DMS79 treated with DMSO at 0.1 percent for 48 hours (cell line): ENCODE results near the gene FAM9B.
"Not testable (repeated sequence)": the region's sequence is repeated elsewhere in the genome, so short reads cannot be mapped to it uniquely, and the experiment has no call there.

ENCODE experiments used
- DNase-seq: peaks from one replicate; lab custom pipeline; 2025; lab: John Stamatoyannopoulos, UW

Gene FAM9B

GRCh38 chrX:9033989-9034388, at the start of gene FAM9B:
FAM9B (minus strand) TSS chrX:9034127; CDS start chrX:9032986, 1,141 bp downstream.
- DNase-seq = no peak

GRCh38 chrX:9081271-9081670, 47.3 kb upstream of the FAM9B start:
- DNase-seq = no peak

- DNase-seq = no peak
Measured at GRCh38 chrX:9074326-9074725, 40.4 kb upstream of the FAM9B start.

GRCh38 chrX:9072281-9072680, 38.4 kb upstream of the FAM9B start:
- no peak for DNase-seq

- no peak for DNase-seq
Measured at GRCh38 chrX:9071031-9071650, 37.2 kb upstream of the FAM9B start.

GRCh38 chrX:9069573-9069972, 35.6 kb upstream of the FAM9B start:
- no peak for DNase-seq

DNA sequence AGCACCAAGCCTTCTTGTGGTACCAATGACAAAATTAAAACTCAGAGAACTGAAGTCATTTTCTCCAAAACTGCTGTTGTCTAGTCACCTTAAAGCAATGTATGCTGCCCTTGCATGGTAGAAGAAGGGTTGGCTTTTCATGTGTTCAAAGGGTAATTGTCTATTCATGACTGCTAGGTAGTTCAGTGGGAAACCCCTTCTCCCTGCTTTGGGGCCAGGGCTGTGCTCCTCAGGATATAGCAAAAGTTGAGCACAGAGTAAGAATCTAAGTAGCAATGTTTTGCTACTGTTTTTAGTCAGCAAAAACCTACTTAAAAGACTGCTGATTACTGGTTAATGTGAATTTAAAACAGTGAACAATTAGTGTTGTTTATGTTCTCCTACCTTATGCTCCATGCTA, 30.8 kb upstream of the FAM9B start:
- no peak for DNase-seq

DNA sequence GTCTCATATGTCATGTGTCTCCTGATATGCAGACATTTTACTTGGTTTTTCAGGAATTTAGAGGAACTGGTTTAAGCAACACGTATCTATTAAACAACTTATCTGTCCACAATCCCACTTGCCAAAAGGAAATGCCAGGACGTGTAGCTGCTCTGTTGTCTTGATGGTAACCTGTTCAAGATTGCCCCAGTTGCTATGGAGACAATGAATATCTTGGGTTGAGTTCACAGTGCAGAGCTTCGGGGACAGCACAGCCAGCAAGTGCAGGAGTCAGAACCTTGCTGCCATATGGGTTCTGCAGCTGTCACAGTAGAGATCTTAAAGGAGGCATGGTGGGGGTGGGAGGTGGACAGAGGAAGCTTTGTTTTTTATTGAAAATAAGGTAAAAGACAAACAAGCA, 28.7 kb upstream of the FAM9B start:
- DNase-seq = no peak

DNA sequence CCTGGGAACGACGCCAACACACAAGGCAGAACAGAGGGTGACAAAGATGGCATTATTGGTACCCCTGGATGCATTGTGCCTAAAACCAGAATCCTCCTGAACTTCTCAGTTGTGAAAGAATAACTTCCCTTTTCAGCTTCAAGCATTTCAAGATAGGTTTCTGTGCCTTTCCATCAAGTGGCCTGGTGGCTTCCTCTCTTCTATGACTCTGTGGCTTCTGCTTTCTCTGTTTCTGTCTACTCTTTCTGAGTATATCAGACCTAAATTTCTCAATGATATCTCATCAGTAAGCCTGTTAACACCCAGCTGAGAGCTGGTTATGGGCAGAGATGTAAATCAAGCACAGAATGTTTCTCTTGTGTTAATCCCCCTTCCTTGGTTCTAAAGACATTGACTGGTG, 21.4 kb upstream of the FAM9B start:
- no peak for DNase-seq

GRCh38 chrX:9052081-9052480, 18.2 kb upstream of the FAM9B start:
- no peak for DNase-seq

DNA sequence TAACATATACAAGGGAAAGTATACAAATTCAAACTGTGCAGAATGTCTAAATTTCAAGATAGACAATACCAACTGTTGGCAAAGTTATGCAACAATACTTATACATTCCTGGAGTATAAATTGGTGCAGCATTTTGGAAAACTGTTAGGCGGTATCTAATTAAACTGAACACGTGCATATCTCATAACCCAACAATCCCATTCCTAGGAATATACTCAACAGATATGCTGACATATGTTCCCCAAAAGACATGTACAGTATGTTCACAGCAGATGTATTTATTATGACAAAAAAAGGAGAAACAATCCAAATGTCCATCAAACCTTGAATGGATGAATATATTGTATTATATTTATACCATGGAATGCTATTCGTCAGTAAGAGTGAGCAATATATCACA, 16.4 kb upstream of the FAM9B start:
- DNase-seq = no peak

DNA sequence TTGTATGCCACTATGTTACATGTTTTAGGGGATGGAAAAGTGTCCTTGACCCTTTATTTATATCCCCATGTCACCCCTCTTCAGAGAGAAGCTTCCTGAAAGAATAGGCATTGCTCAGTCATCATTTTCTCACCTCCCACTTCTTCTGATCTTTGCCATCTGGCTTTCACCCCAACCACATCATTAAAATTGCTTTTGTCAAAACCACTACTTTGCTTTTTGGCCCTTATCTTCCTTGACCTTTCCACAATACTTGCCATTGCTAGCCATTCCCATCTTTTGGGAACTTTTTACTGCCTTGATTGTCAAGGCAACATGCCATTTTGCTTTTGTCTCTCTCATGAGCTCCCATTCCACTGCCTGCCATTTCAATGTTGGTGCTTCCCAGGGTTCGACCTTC, 14.9 kb upstream of the FAM9B start:
- DNase-seq = no peak

DNA sequence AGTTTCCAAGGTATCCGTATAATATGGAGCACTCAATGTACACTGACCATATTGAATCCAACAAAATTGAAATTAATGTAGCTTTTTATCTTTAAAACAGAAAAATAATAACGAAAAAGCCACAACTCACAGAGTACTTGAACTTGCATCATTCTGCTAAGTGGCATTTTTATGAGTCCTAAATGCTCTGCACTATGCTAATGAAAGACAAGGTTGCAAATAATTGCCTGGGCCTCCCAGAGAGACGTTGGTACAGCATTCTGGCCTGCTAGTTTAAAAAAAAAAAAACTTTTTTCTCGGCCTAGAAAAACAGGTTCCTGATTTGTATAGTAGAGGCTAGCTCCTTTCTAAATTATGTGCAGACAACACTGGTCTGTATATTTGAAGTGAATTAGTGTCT, 4.3 kb upstream of the FAM9B start:
- DNase-seq = no peak

DNA sequence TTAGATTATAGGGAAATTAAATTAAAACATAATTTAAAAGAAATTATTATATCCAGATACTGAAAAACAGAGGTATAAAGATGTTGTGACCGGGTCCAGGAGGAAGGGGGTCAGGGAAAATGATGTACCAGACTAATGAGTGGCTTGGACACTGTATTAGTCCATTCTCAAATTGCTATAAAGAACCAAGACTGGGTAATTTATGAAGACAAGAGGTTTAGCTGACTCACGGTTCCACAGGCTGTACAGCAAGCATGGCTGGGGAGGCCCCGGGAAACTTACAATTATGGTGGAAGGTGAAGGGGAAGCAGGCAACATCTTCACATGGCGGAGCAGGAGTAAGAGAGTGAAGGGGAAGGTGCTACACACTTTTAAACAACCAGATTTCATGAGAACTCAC, 3.4 kb upstream of the FAM9B start:
- no peak for DNase-seq

GRCh38 chrX:9033586-9033985, 341 bp downstream of the FAM9B start:
- no peak for DNase-seq

DNA sequence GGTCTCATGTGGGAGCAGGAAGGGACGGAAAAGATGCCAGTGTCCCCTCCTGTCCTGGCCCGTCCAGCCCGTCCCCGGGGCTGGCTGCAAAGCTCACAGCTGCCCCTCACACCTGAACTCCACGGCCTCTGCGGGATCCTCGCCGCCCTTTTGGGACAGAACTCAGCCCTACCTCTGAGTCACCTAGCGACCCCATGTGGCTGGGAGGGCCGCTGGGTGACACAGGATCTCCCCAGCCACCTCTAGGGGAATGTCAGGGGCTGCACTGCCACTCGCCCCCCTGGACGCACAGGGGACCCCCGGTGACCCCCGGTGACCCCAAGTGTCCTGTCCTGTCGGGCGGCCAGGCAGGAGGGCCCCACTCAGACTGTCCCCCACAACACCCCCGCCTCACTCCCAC, 748 bp downstream of the FAM9B start:
- no peak for DNase-seq

DNA sequence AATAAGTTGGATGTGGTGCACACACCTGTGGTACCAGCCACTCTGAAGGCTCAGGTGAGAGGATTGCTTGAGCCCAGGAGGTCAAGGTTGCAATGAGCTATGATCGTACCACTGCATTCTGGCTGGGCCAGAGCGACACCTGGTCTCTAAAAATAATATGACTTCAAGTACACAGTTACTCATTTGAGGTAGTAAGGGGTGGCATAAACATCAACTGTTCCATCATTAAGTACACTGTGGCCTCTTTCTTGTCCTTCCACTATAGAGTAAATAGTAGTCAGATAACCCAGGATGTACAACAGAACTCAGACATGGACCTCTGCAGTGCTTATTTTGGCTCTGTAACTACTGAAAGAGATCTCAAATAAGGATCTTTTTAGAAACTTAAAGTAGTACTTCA, 10.6 kb downstream of the FAM9B start:
- no peak for DNase-seq

DNA sequence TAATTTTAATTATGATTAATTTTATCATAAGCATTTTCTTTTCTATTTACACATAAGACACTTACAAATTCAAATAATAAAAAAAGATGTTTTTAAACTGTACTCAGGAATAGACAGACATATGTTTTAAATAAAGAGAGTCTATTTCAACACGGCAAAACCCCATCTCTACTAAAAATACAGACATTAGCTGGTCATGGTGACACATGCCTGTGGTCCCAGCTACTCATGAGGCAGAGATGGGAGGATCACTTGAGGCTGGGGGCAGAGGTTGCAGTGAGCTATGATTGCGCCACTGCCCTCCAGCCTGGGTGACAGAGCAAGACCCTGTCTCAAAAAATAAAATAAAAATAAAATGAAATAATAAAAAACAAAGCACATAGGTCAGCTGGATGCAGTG, 14.8 kb downstream of the FAM9B start:
- DNase-seq = no peak

DNA sequence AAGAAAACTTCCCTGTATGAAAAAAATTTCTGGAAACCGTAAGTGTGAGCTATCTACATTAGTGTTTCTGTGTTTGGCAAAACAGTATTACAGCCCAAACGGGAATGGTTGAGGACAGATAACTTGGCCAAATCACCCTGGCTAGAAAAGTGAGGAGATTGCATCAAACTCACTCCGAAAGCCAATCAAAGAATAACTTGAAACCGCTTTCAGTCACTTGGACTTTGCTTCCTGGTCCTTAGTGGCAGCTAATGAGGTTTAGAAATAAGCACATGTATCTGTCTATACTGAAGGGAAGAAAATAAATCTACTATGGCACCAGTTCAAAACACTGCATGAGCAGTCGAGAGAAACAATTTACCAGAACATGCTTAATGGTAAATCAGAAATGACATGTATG, 15.6 kb downstream of the FAM9B start:
- not testable (repeated sequence) for DNase-seq

DNA sequence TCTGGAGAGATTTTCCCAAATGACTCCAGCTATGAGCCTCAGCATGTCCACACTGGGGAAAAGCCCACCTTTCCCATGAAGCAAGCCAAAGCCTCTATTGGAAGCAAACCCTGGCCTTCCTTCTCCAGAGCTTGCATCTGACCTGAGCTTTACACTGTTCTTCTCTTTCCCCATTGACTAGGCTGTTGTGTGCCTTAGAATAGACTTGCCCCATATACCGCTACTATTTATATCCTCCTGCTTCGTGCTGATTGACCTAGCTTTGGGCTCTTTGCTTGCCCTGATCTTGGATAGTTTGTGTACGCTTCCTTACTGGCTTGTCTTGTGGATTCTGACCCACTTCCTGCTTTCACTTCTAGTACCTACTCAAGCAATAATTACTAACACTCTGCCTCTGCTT, 30.9 kb downstream of the FAM9B start:
- DNase-seq = no peak

GRCh38 chrX:8988446-8988845, 45.5 kb downstream of the FAM9B start:
- DNase-seq = no peak

DNA sequence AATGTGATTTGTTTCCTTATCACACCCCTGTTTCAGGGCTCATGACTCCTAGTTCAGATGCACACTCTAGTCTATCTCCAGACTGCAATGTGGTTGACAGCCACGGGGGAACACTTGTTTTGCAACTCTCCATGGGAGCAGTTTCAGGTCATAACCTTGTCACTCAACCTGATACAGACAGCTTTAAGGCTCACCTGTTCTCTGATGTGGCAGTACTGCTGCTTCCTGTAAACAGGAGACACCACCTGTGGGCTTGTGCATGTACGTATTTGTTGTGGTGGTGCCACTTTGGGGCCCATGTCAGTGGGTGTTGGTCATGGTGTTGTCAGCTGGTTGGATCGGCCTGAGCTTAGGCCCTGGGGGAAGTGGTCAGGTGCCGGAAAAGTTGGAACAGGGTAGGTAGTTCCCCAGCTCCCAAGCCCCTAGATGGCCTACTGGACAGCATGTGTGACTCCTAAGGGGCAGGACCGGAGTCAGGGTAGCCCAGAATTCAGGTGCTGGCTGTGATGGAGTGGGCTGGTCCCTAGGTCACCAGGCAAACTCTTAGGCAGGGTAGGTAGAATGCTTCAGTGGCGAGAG, 46.2 kb downstream of the FAM9B start:
- DNase-seq = no peak

- DNase-seq = no peak
Measured at GRCh38 chrX:8984231-8984630, 49.7 kb downstream of the FAM9B start.

DNA sequence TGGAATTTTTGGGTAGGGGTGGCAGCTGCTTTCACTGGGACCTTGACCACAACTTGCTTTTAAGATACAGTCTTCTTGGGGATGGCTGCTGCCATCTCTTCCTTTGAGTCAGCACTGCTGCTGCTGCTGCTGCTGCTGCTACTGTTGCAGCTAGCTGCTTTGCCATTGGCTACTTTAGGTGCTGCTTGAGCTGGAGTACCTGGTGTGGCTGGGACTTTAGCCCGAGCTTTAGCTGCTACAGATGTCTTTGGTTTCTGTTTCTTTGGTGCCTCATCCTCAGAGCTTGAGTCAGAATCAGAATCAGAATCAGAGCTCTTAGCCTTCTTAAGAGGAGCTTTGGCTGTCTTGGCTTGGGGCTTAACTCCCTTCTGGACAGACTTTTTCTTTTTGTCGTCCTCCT, 52.2 kb downstream of the FAM9B start:
- peak; percentile 1 for DNase-seq
